ENCODE results near the gene DCDC2C.

DNA sequence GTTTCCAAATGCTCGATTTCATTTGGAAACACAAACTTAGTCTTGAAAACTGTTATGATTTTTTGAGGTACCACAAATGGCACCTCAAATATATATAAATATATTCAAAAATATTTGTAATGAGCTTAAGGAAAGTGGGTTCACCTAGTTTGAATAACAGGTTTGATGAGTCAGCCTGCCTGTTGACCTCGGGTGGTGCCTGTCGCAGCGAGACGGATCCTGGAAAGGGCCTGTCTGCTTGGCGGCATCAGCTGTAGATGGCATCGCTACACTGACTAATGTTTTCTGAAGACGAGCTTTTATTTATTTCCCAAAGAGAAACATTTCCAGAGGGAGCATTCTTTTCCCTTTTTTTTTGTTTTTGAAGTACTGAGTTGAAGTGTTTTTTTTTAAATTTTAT lies 38.5 kb upstream of the DCDC2C start:
- TF ChIP-seq, protein P1, sequence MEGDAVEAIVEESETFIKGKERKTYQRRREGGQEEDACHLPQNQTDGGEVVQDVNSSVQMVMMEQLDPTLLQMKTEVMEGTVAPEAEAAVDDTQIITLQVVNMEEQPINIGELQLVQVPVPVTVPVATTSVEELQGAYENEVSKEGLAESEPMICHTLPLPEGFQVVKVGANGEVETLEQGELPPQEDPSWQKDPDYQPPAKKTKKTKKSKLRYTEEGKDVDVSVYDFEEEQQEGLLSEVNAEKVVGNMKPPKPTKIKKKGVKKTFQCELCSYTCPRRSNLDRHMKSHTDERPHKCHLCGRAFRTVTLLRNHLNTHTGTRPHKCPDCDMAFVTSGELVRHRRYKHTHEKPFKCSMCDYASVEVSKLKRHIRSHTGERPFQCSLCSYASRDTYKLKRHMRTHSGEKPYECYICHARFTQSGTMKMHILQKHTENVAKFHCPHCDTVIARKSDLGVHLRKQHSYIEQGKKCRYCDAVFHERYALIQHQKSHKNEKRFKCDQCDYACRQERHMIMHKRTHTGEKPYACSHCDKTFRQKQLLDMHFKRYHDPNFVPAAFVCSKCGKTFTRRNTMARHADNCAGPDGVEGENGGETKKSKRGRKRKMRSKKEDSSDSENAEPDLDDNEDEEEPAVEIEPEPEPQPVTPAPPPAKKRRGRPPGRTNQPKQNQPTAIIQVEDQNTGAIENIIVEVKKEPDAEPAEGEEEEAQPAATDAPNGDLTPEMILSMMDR (conservative IDR thresholded peaks at IDR 0.05; ENCODE audit: low read depth, low read length): no peak
- no peak for TF ChIP-seq EZH2 (IDR thresholded peaks at IDR 0.05; ENCODE audit: borderline replicate concordance, low read depth, low read length, poor library complexity, severe bottlenecking)

All from A673 (cell line).